AG10803 (cell line): ENCODE data around the gene ACACA.

Experiments
- DNase-seq: peaks from one replicate; pipeline ENCODE4 v3.0.0; 2010; ENCODE audit warnings: low read depth
- H3K4me3 ChIP-seq: 2 replicates; pipeline ENCODE4 v1.5.1; 2011; ENCODE audit warnings: mild to moderate bottlenecking, low read length, control low read depth
- TF ChIP-seq, protein P1 (sequence below): conservative IDR thresholded peaks from 2 replicates; pipeline ENCODE4 v1.5.1; 2011; ENCODE audit warnings: mild to moderate bottlenecking, low read length, control low read depth, inconsistent platforms

ACACA gene

DNA sequence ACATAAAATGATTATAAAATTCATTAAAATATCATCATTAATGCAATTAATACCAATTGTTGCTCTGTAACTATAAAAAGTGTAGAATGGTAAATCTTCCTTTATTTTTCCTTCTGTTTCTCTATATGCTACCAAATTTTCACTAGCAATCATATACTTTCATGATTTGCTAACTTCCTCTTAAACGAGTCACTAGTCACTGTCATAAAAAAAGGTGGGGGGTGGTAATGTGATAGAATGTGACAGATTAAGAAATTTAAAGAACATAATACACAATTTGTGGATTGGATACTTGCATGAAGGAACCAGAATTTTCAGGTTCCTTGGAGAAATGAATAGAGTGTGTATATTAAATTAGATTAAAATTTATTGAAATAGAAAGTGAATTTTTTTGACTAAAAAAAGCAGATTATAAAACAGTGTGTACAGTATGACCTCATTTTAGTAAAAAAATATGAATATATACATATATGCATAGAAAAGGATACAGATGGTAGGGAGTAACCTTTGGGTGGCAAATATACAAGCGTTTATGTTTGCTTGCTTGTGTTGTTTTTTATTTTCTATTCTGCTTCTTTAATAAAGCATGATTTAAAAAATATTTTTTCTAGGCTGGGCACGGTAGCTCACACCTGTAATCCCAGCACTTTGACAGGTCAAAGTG lies 87.6 kb downstream of the ACACA start:
- TF ChIP-seq, protein P1, sequence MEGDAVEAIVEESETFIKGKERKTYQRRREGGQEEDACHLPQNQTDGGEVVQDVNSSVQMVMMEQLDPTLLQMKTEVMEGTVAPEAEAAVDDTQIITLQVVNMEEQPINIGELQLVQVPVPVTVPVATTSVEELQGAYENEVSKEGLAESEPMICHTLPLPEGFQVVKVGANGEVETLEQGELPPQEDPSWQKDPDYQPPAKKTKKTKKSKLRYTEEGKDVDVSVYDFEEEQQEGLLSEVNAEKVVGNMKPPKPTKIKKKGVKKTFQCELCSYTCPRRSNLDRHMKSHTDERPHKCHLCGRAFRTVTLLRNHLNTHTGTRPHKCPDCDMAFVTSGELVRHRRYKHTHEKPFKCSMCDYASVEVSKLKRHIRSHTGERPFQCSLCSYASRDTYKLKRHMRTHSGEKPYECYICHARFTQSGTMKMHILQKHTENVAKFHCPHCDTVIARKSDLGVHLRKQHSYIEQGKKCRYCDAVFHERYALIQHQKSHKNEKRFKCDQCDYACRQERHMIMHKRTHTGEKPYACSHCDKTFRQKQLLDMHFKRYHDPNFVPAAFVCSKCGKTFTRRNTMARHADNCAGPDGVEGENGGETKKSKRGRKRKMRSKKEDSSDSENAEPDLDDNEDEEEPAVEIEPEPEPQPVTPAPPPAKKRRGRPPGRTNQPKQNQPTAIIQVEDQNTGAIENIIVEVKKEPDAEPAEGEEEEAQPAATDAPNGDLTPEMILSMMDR: no peak
- H3K4me3 ChIP-seq: no peak overlapping the region
- no peak for DNase-seq

DNA sequence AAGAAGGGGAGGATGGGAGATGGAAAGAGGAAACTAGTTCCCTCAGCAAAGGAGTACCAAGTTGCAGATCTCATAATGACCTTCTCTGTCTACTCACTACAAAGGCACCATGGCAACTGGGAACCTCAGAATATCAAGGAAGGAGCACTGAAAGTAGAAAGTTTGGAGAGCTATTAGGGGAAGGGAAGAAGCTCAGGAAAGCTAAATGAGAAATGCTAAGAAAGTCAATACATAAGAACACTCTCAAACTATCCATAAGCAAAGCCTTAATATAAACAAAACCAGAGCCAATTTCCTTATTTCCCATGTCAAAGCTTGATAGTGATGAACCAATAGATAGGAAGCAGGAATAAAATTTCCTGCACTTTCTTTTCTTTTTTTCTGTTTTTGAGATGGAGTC lies 88.8 kb downstream of the ACACA start:
- TF ChIP-seq, protein P1: no peak
- no peak for DNase-seq
- H3K4me3 ChIP-seq: no peak overlapping the region

DNA sequence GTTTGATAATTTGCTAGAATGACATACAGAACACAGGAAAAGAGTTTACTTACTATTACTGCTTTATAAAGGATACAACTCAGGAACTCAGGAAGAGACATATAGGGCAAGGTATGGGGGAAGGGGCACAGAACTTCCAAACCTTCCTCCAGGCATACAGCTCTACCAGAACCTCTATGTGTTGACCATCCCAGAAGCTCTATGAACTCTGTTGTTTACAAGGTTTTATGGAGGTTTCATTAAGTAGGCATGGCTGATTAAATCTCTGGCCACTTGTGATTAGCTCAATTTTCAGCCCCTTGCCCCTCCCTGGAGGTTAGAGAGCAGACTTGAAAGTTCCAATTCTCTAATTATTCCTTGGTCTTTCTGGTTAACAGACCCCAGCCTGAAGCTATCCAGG lies 91.0 kb downstream of the ACACA start:
- H3K4me3 ChIP-seq: no peak overlapping the region
- DNase-seq: no peak
- TF ChIP-seq, protein P1: no peak

DNA sequence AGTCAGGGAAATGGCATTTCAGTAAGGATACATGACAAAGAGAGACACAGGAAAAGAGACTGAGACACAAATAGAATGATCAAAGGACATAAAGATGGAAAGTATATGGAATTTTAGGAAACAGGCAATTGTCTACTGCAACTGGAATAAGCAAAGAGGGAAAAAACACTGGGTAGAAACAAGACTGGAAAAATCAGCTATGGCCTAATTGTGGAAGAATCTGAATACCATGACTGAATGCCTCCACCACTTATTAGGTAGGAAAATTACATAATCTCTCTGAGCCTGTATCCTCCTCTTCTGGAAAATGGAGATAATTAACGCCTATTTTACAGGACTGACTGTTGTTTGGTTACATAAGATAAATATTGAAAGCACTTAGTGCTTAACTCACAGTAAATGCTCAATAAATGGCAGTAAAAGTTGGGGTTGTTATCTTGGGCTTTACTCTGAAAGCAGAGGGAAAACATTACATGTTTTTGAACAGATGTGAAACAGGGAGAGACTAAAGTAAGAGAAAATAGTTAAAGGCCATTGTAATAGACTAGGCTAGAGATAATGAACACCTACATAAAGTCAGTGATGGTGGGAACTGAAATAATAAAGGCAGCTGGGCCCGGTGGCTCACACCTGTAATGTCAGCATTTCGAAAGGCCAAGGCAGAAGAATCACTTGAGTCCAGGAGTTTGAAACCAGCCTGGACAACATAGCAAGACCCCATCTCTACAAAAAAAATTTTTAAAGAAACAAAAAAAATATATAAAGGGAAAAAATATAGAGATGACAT lies 94.3 kb downstream of the ACACA start:
- DNase-seq: peak; percentile 24
- TF ChIP-seq, protein P1: no peak
- H3K4me3 ChIP-seq: no peak overlapping the region

DNA sequence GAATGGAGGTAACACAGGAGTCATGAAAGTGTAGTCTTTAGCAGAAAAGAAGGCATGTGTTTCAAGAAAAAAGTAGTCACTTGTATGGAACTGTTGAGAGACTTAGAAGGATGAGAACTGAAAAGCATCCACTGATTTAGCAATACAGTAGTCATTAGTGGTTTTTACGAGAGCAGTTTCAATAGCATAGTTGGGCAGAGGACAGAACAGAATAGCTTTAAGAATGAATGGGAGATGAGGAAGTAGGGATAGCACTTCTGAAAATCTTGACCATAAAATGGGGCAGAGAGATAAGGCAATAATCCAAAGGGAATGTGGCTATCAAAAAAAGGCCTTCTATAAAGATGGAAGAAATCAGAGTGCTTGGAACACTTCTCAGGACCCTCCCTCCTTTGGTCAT lies 95.7 kb downstream of the ACACA start:
- no peak overlapping the region for H3K4me3 ChIP-seq
- peak; percentile 78 for DNase-seq
- TF ChIP-seq, protein P1: no peak

DNA sequence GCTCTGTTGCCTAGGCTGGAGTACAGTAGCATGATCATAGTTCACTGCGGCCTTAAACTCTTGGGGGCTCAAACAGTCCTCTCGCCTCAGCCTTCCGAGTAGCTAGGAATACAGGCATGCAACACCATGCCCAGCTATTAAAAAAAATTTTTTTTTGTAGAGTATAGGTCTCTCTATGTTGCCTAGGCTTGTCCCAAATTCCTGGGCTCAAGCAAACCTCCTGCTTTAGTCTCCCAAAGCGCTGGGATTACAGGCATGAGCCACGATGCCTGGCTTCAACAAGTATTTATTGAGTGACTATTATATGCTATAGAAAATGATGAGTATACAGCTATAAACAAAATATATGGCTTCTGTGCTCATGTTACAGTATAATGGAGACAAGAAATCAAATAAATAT lies 97.6 kb downstream of the ACACA start:
- TF ChIP-seq, protein P1: no peak
- no peak overlapping the region for H3K4me3 ChIP-seq
- DNase-seq: no peak

DNA sequence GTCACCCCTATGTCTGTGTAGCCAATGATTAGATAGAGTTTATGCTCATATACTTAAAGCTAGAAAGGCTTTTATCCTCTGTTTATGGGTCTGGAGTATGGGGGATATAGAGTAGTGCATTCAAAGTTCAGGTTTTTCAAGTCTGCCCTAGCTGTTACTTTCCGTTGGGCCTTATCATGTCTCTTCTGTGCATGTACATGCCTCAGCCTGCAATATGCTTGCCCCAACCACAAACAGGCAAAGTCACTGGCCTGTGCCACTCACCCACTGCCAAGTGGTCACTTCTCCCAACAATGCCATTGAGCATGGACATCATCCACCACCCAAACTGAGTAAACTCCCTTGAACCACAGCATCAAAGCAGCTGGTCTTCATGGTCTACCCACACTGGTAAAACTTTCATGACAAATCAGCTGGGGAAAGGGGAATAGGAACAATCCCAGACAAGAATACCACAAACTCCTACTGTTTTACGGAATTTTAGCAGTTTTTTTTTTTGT lies 101.2 kb downstream of the ACACA start:
- no peak for DNase-seq
- TF ChIP-seq, protein P1: no peak
- no peak overlapping the region for H3K4me3 ChIP-seq
